Naive thymus-derived CD4-positive, alpha-beta T cell (primary cell): ENCODE results near the gene APEX1. TPM values are rescaled to one million over a fixed set of nuclear protein-coding genes. Genes with fewer than 3 reads are reported as not detected.

Source experiments
- ATAC-seq: fragments of 150-1000 bp; cut with Tn5 transposase; 2 replicates; pipeline ENCODE4 v1.10.0; 2021; ENCODE audit warnings: mild to moderate bottlenecking, moderate library complexity
- CTCF ChIA-PET: fragments of 350-600 bp; sonication (Branson Sonifier 250); formaldehyde crosslinking; loops from one replicate; lab custom pipeline; 2021; ENCODE audit warnings: antibody characterized with exemption; lab: Charles Lee
- POLR2A ChIA-PET: fragments of 350-600 bp; sonication (Branson Sonifier 250); formaldehyde crosslinking; loops from one replicate; lab custom pipeline; 2021; ENCODE audit warnings: antibody characterized with exemption, inconsistent platforms; lab: Charles Lee
- DNase-seq, 9 donors: peaks; one replicate each; pipeline versions ENCODE4 v3.0.0 to v3.0.0-alpha.2; 2020 to 2022; ENCODE audit warnings: mixed read lengths in 1 of 9
- H3K27ac ChIP-seq: one replicate; pipeline ENCODE4 v1.7.0; 2013; ENCODE audit warnings: mild to moderate bottlenecking, low read depth, low read length, moderate library complexity
- H3K27me3 ChIP-seq, 2 donors: one replicate each; pipeline ENCODE4 v1.7.0; 2013; ENCODE audit warnings: low read length in 2 of 2, mild to moderate bottlenecking in 2 of 2, moderate library complexity in 2 of 2; ENCODE audit not compliant: control insufficient read depth in 2 of 2, insufficient read depth in 2 of 2
- H3K36me3 ChIP-seq, 3 experiments: 1 replicate in 2 of 3; 2 replicates in 1 of 3; pipeline ENCODE4 v1.7.0; 2013; ENCODE audit warnings: low read length in 3 of 3, mild to moderate bottlenecking in 3 of 3, moderate library complexity in 1 of 3; ENCODE audit not compliant: insufficient read depth in 3 of 3, control insufficient read depth in 2 of 3
- H3K4me1 ChIP-seq, 2 donors: one replicate each; pipeline ENCODE4 v1.7.0; 2013; ENCODE audit warnings: low read length in 2 of 2, mild to moderate bottlenecking in 2 of 2, moderate library complexity in 1 of 2; ENCODE audit not compliant: control insufficient read depth in 2 of 2, insufficient read depth in 2 of 2
- H3K4me3 ChIP-seq: 2 replicates; pipeline ENCODE4 v1.7.0; 2013; ENCODE audit warnings: mild to moderate bottlenecking, low read length
- H3K9me3 ChIP-seq, 3 experiments: 1 replicate in 2 of 3; 2 replicates in 1 of 3; pipeline ENCODE4 v1.7.0; 2013; ENCODE audit warnings: low read length in 3 of 3; ENCODE audit not compliant: control insufficient read depth in 2 of 3
- H3K27ac Mint-ChIP-seq, 9 donors: one replicate each; pipeline ENCODE4 v1.8.0; 2020 to 2022; ENCODE audit warnings: mixed read lengths in 9 of 9, mild to moderate bottlenecking in 8 of 9, moderate library complexity in 5 of 9, inconsistent platforms in 2 of 9
- H3K27me3 Mint-ChIP-seq, 5 donors: one replicate each; pipeline ENCODE4 v1.8.0; 2021 to 2022; ENCODE audit warnings: mixed read lengths in 5 of 5, mild to moderate bottlenecking in 1 of 5
- H3K36me3 Mint-ChIP-seq, 5 donors: one replicate each; pipeline ENCODE4 v1.8.0; 2020 to 2022; ENCODE audit warnings: mixed read lengths in 5 of 5, mild to moderate bottlenecking in 3 of 5, inconsistent platforms in 1 of 5
- H3K4me1 Mint-ChIP-seq, 7 donors: one replicate each; pipeline ENCODE4 v1.8.0; 2020 to 2022; ENCODE audit warnings: mixed read lengths in 7 of 7, mild to moderate bottlenecking in 3 of 7, inconsistent platforms in 1 of 7
- H3K4me3 Mint-ChIP-seq, 10 donors: one replicate each; pipeline ENCODE4 v1.8.0; 2020 to 2022; ENCODE audit warnings: mild to moderate bottlenecking in 10 of 10, mixed read lengths in 10 of 10, moderate library complexity in 6 of 10, inconsistent platforms in 2 of 10
- H3K9me3 Mint-ChIP-seq, 11 donors: one replicate each; pipeline ENCODE4 v1.8.0; 2020 to 2022; ENCODE audit warnings: mixed read lengths in 11 of 11, mild to moderate bottlenecking in 4 of 11, inconsistent platforms in 1 of 11, moderate library complexity in 1 of 11
- intact Hi-C, 2 donors: fragments of 100-400 bp; cut with micrococcal nuclease; formaldehyde crosslinking; loops; one replicate each; pipeline ENCODE4 v1.15.1; 2023
- polyA plus RNA-seq, 2 donors: library from polyadenylated mRNA; unstranded; fragments of 300-500 nt; fragmentation: Illumina TruSeq; gene quantifications; one replicate each; pipeline ENCODE4 v1.2.3, GENCODE V29; 2021
- total RNA-seq, 6 experiments: library from RNA in 5 of 6; stranded (reverse) in 5 of 6; gene quantifications; 1 replicate in 5 of 6; 2 replicates in 1 of 6; pipeline ENCODE4 v1.2.3 and lab custom pipeline; 2021 to 2026

APEX1 gene
- total and polyA plus RNA-seq, 7 experiments from 2014 or later: 97.4 to 205 (median 135) TPM

DNA sequence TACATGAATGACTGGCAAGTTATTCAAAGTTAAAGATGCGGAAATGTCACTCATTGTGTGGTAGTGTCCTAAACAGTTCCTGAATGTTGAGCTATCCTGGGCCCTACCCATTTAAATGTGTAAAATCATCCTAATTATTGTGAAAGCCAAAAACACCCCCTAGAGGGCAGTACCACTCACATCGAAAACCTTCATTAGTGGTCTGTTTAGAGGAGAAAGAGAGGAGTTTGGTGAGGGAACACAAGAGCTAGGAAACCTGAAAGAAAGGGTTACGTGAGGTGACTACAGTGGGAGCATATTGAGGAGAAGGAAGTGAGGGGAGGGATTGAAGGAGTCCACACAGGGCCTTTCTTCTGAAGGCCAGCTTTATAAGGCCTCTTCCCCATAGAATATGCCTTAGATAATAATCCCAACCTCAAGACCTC is 39.2 kb upstream of the APEX1 start:
- Mint-ChIP-seq H3K4me1 (peaks cover 24 to 45% (median 37%) of the 10 kb centered on the region in 7 donors), H3K27ac (peak overlapping the region; percentile 1 to 71 (median 20)), H3K36me3 (peaks cover 0 to 2% (median 0%) of the 10 kb centered on the region in 5 donors), H3K4me3 (peak overlapping the region in 5 of 10 donors; percentile 0 to 9 (median 3)), H3K27me3 (no peaks in the 10 kb centered on the region), H3K9me3 (no peaks in the 10 kb centered on the region)
- intact Hi-C loops: loop anchor here (1.0 to 2.0 kb wide), 5 partner anchors 26 to 276 kb away; partner anchors contain the start of gene APEX1 (in 1 of the 2)
- ChIA-PET POLR2A (interaction anchor here (0.7 to 3.8 kb wide), 7 partner anchors 11 to 266 kb away, joined by 3 to 24 read pairs (median 15); partner anchors contain the start of genes APEX1, OSGEP and PIP4P1), CTCF (interaction anchor here (0.5 to 2.9 kb wide), 30 partner anchors 9 to 266 kb away, joined by 3 to 17 read pairs (median 5); partner anchors contain the start of genes APEX1, CCNB1IP1, OSGEP and PARP2)
- H3K9me3 ChIP-seq: no peaks in the 10 kb centered on the region
- no peaks in the 10 kb centered on the region for H3K27me3 ChIP-seq
- peak in 7 of 9 donors; percentile 36 to 65 (median 55) for DNase-seq
- no peak overlapping the region for H3K27ac ChIP-seq
- peaks cover 8 to 17% of the 10 kb centered on the region in 2 donors for H3K4me1 ChIP-seq
- no peak overlapping the region for H3K4me3 ChIP-seq
- ATAC-seq: peak; percentile 69
- no peaks in the 10 kb centered on the region for H3K36me3 ChIP-seq

DNA sequence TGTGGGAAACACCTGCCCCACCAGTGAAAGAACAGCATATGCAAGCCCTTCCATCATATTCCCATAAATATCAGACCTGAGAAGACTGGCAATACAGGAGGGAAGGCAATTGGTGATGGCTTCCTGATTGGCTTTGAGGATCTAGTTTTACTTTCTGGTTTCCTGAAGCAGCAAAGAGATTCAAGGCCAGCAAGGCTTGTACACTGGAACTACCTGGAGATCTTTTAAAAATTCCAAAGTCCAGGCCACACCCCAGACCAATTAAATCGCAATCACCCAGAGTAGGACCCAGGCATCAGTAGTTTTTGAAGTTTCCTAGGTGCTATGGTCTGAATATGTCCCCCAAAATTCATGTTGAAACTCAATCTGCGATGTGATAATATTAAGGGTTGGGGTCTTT is 38.8 kb upstream of the APEX1 start:
- H3K4me1 Mint-ChIP-seq: peaks cover 20 to 41% (median 33%) of the 10 kb centered on the region in 7 donors
- no peaks in the 10 kb centered on the region for H3K27me3 Mint-ChIP-seq
- no peaks in the 10 kb centered on the region for H3K27me3 ChIP-seq
- no peaks in the 10 kb centered on the region for H3K36me3 ChIP-seq
- H3K4me3 ChIP-seq: no peak overlapping the region
- H3K27ac ChIP-seq: no peak overlapping the region
- no peaks in the 10 kb centered on the region for H3K36me3 Mint-ChIP-seq
- peaks cover 8 to 17% of the 10 kb centered on the region in 2 donors for H3K4me1 ChIP-seq
- peak overlapping the region in 1 of 10 donors; percentile 4 for H3K4me3 Mint-ChIP-seq
- H3K27ac Mint-ChIP-seq: peak overlapping the region in 6 of 9 donors; percentile 1 to 71 (median 12)
- intact Hi-C loops: no loop called here
- ChIA-PET CTCF (interaction anchor here (0.5 to 2.9 kb wide), 23 partner anchors 8 to 260 kb away, joined by 3 to 17 read pairs (median 4); partner anchors contain the start of genes APEX1, CCNB1IP1, OSGEP and PARP2), POLR2A (interaction anchor here (0.7 to 3.8 kb wide), 6 partner anchors 12 to 193 kb away, joined by 3 to 24 read pairs (median 11); partner anchors contain the start of genes APEX1, OSGEP and PIP4P1)
- H3K9me3 Mint-ChIP-seq: no peaks in the 10 kb centered on the region
- ATAC-seq: no peak
- DNase-seq: no peak
- no peaks in the 10 kb centered on the region for H3K9me3 ChIP-seq

DNA sequence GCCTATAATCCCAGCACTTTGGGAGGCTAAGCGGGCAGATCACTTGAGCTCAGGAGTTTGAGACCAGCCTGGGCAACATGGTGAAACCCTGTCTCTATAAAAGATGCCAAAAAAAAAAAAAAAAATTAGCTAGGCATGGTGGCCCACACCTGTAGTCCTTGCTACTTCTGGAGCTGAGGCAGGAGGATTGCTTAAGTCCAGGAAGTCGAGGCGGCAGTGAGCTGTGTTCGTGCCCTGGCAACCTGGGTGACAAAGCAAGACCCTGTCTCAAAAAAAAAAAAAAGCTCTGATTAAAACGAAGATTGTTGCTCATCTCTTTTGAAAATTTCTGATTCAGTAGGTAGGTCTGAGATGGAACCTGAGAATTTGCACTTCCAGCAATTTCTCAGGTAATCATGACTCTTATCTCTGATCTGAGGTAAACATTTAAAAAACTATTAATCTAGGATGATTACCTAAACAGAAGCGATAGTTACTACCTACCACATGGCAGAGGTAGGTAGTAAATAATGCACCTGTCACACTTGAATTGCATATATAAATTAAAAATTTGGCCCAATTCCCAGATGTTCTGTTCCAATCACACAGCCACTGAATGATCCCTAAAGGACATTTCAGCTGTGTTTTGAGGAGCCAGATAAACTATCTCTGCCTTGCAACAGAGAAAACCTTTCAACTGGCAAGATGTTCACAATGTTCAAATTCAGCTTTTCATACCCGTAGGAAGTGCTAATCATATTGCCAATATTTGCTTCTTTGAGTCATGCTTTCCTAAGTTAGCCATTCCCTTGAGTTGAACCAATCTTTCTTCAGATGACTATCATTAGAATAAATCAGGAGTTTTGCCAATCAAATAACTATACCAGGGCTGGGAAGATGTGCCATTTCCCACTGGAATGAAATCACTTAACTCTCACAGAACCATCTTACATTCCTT is 37.5 kb upstream of the APEX1 start:
- H3K27ac Mint-ChIP-seq: no peak overlapping the region
- ChIA-PET POLR2A (interaction anchor here (1.0 kb wide), 1 partner anchor 38 kb away, joined by 3 read pairs; the partner anchor contains the start of gene APEX1), CTCF (interaction anchor here (0.6 to 1.0 kb wide), 3 partner anchors 23 to 44 kb away, joined by 3 to 4 read pairs (median 3); no protein-coding TSS in a partner anchor)
- Histone ChIP-seq H3K27me3 (no peaks in the 10 kb centered on the region), H3K4me3 (no peak overlapping the region), H3K36me3 (no peaks in the 10 kb centered on the region), H3K27ac (no peak overlapping the region), H3K9me3 (no peaks in the 10 kb centered on the region), H3K4me1 (peaks cover 8 to 14% of the 10 kb centered on the region in 2 donors)
- no peaks in the 10 kb centered on the region for H3K9me3 Mint-ChIP-seq
- no peak overlapping the region for H3K4me3 Mint-ChIP-seq
- H3K36me3 Mint-ChIP-seq: no peaks in the 10 kb centered on the region
- no peak for ATAC-seq
- intact Hi-C loops: no loop called here
- no peaks in the 10 kb centered on the region for H3K27me3 Mint-ChIP-seq
- peaks cover 15 to 32% (median 23%) of the 10 kb centered on the region in 7 donors for H3K4me1 Mint-ChIP-seq
- no peak for DNase-seq

DNA sequence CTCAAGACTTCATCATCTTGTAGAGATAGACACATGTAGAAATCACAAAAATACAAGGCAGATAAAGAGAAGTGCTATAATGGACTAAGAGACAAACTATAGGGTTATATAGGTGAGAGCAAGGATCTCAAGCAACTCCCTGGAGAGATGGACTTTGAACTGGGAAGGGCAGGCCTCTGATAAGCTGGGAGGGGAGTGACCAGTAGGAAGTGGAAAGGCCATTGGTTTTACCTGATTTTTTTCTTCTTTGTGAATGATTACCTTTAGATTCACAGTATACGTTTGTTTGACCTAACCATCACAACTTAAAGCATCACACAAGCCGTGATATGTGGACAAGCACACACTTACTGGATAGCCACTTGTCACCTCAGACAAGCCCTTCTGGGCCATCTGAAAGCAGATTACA is 36.5 kb upstream of the APEX1 start:
- H3K4me1 ChIP-seq: peaks cover 8 to 14% of the 10 kb centered on the region in 2 donors
- ATAC-seq (no peak), DNase-seq (no peak)
- H3K36me3 ChIP-seq: no peaks in the 10 kb centered on the region
- H3K36me3 Mint-ChIP-seq: no peaks in the 10 kb centered on the region
- no peak overlapping the region for H3K27ac ChIP-seq
- POLR2A ChIA-PET: no interaction called here
- CTCF ChIA-PET: no interaction called here
- no peak overlapping the region for H3K4me3 ChIP-seq
- peaks cover 12 to 25% (median 19%) of the 10 kb centered on the region in 7 donors for H3K4me1 Mint-ChIP-seq
- no peaks in the 10 kb centered on the region for H3K9me3 Mint-ChIP-seq
- H3K27me3 Mint-ChIP-seq: no peaks in the 10 kb centered on the region
- H3K27me3 ChIP-seq: no peaks in the 10 kb centered on the region
- H3K4me3 Mint-ChIP-seq: no peak overlapping the region
- H3K27ac Mint-ChIP-seq: no peak overlapping the region
- intact Hi-C loops: no loop called here
- no peaks in the 10 kb centered on the region for H3K9me3 ChIP-seq

DNA sequence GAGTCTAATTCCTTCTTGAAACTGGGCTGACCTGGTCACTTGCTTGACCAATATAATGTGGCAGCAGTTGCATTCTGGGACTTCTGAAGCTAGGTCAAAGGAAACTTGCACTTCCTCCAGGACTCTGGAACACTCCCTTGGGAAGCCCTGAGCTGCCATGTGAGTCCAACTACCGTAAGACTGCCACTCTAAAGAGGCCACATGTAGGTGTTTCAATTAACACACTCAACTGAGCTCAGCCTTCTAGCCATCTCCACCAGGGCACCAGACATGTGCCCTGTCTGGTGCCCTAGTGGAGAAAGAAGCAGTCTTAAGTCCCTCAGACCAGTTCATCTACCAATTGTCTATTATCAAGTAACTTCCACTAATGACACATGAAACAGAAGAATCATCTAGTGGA is 35.6 kb upstream of the APEX1 start:
- Histone ChIP-seq H3K4me1 (peaks cover under 1 to 8% of the 10 kb centered on the region in 2 donors), H3K36me3 (no peaks in the 10 kb centered on the region), H3K27ac (no peak overlapping the region), H3K9me3 (no peaks in the 10 kb centered on the region), H3K4me3 (no peak overlapping the region), H3K27me3 (no peaks in the 10 kb centered on the region)
- DNase-seq (no peak), ATAC-seq (no peak)
- CTCF ChIA-PET: no interaction called here
- no peak overlapping the region for H3K27ac Mint-ChIP-seq
- H3K27me3 Mint-ChIP-seq: no peaks in the 10 kb centered on the region
- no peaks in the 10 kb centered on the region for H3K36me3 Mint-ChIP-seq
- H3K4me3 Mint-ChIP-seq: no peak overlapping the region
- peaks cover 7 to 16% (median 10%) of the 10 kb centered on the region in 7 donors for H3K4me1 Mint-ChIP-seq
- POLR2A ChIA-PET: no interaction called here
- H3K9me3 Mint-ChIP-seq: no peaks in the 10 kb centered on the region
- intact Hi-C loops: no loop called here

DNA sequence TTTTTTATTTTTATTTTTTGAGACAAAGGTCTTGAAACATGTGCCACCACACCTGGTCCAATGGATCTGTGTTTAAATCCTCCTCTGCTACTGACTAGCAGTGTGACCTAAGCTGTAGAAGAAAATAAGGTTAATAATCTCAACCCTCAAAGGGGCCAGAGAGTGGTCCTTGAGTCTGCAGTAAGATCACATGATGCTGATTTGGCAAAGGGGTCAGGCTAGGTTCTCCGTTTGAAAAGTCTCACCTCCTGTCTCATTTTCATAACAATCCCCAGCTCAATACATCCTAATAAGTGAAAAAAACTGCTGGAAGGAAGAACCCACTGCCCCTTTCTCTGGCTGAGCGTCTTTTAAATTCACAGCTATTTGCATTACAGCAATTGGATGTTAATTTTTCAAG is 33.8 kb upstream of the APEX1 start:
- no peaks in the 10 kb centered on the region for H3K4me1 ChIP-seq
- H3K4me3 ChIP-seq: no peak overlapping the region
- Mint-ChIP-seq H3K9me3 (no peaks in the 10 kb centered on the region), H3K27ac (no peak overlapping the region), H3K27me3 (no peaks in the 10 kb centered on the region), H3K4me1 (peaks cover 0 to 8% (median under 1%) of the 10 kb centered on the region in 7 donors), H3K4me3 (no peak overlapping the region), H3K36me3 (no peaks in the 10 kb centered on the region)
- ChIA-PET CTCF (interaction anchor here (0.7 to 1.1 kb wide), 2 partner anchors 40 to 182 kb away, joined by 3 read pairs; no protein-coding TSS in a partner anchor), POLR2A (interaction anchor here (1.3 to 1.4 kb wide), 2 partner anchors 9 to 189 kb away, joined by 3 read pairs; no protein-coding TSS in a partner anchor)
- intact Hi-C loops: no loop called here
- H3K27me3 ChIP-seq: no peaks in the 10 kb centered on the region
- no peak overlapping the region for H3K27ac ChIP-seq
- ATAC-seq (no peak), DNase-seq (no peak)
- H3K36me3 ChIP-seq: no peaks in the 10 kb centered on the region
- no peaks in the 10 kb centered on the region for H3K9me3 ChIP-seq
